HCT116 (cell line): ENCODE data around the gene FAM193A. TPM values are rescaled to one million over a fixed set of nuclear protein-coding genes. Genes with fewer than 3 reads are reported as not detected.

Experiments used
- ATAC-seq: fragments of 200-7000 bp; cut with Tn5 transposase; 2 replicates; pipeline ENCODE4 v1.9.1; 2020; ENCODE audit warnings: mild to moderate bottlenecking, moderate library complexity
- BruUV-seq: library from RNA; stranded (reverse); fragments of 400-500 nt; replicated peaks from 2 replicates; lab custom pipeline; 2021; lab: Mats Ljungman, UMichigan
- CTCF ChIA-PET: fragments of 300-600 bp; sonication (Branson Sonifier 250); formaldehyde crosslinking; loops from one replicate; lab custom pipeline; 2021; ENCODE audit warnings: antibody characterized with exemption; lab: Charles Lee
- POLR2A ChIA-PET: fragments of 300-600, 350-600 bp; sonication (Branson Sonifier 250); formaldehyde crosslinking; loops from one replicate; lab custom pipeline; 2021; ENCODE audit warnings: antibody characterized with exemption; lab: Charles Lee
- RAD21 ChIA-PET, 2 experiments: fragments of 300-600 bp; sonication (Branson Sonifier 250); formaldehyde crosslinking; loops; one replicate each; lab custom pipeline; 2023; ENCODE audit warnings: low total read pairs in 2 of 2; ENCODE audit not compliant: uncharacterized antibody in 2 of 2, unreplicated experiment in 2 of 2, low non-redundant PET in 1 of 2; lab: Charles Lee
- DNase-seq: peaks from one replicate; pipeline ENCODE4 v3.0.0-alpha.2; 2010; ENCODE audit warnings: low read depth, low spot score
- H2AFZ ChIP-seq: fragments of 200-600 bp; shearing (Covaris generic), sonication (generic); 2 replicates; pipeline ENCODE4 v1.6.1; 2017; ENCODE audit warnings: low read depth, mixed run types, mixed read lengths, antibody characterized with exemption, low read length; ENCODE audit not compliant: poor library complexity, severe bottlenecking
- H3K27ac ChIP-seq: 2 replicates; pipeline ENCODE4 v1.5.1; 2012; ENCODE audit warnings: low read depth, low read length
- H3K27me3 ChIP-seq: fragments of 200-600 bp; sonication (generic); 2 replicates; pipeline ENCODE4 v1.6.1; 2016; ENCODE audit warnings: mixed run types, low read length, mixed read lengths; ENCODE audit not compliant: insufficient read depth
- H3K36me3 ChIP-seq, 2 experiments: fragments of 200-500 bp in 1 of 2; fragments of 200-600 bp in 1 of 2; sonication (Bioruptor generic) in 1 of 2; sonication (generic) in 1 of 2; 2 replicates each; pipeline versions ENCODE4 v1.5.1 to v1.6.1; 2014 to 2016; ENCODE audit warnings: low read length in 2 of 2, inconsistent platforms in 1 of 2, mixed read lengths in 1 of 2, mixed run types in 1 of 2; ENCODE audit not compliant: insufficient read depth in 2 of 2, control insufficient read depth in 1 of 2
- H3K4me1 ChIP-seq, 2 experiments: fragments of 200-600 bp in 1 of 2; sonication (generic) in 1 of 2; 2 replicates each; pipeline versions ENCODE4 v1.5.1 to v1.6.1; 2012 to 2017; ENCODE audit warnings: low read length in 2 of 2, inconsistent platforms in 1 of 2, mild to moderate bottlenecking in 1 of 2, mixed read lengths in 1 of 2, mixed run types in 1 of 2, moderate library complexity in 1 of 2; ENCODE audit not compliant: insufficient read depth in 2 of 2, control insufficient read depth in 1 of 2
- H3K4me2 ChIP-seq: fragments of 200-600 bp; sonication (generic); 2 replicates; pipeline ENCODE4 v1.6.1; 2017; ENCODE audit warnings: mixed run types, low read length, mixed read lengths
- H3K4me3 ChIP-seq, 2 experiments: fragments of 200-600 bp in 1 of 2; sonication (generic) in 1 of 2; replicated peaks in 1 of 2; 2 replicates each; pipeline ENCODE4 v1.5.1; 2011 to 2016; ENCODE audit warnings: low read length in 2 of 2, control low read depth in 1 of 2, low read depth in 1 of 2, mild to moderate bottlenecking in 1 of 2, mixed read lengths in 1 of 2, mixed run types in 1 of 2
- H3K79me2 ChIP-seq: fragments of 200-600 bp; sonication (generic); 2 replicates; pipeline ENCODE4 v1.6.1; 2017; ENCODE audit warnings: mild to moderate bottlenecking, mixed run types, low read length, moderate library complexity, mixed read lengths; ENCODE audit not compliant: insufficient read depth
- H3K9ac ChIP-seq: fragments of 200-600 bp; sonication (generic); 2 replicates; pipeline ENCODE4 v1.6.1; 2016; ENCODE audit warnings: low read length, mixed read lengths
- H3K9me2 ChIP-seq: fragments of 200-600 bp; sonication (generic), shearing (Covaris generic); 2 replicates; pipeline ENCODE4 v1.6.1; 2017; ENCODE audit warnings: mixed run types, mild to moderate bottlenecking, moderate library complexity; ENCODE audit not compliant: insufficient read depth
- H3K9me3 ChIP-seq, 2 experiments: fragments of 200-500 bp in 1 of 2; fragments of 200-600 bp in 1 of 2; sonication (Bioruptor generic) in 1 of 2; sonication (generic) in 1 of 2; 2 replicates each; pipeline ENCODE4 v1.6.1; 2014 to 2017; ENCODE audit warnings: low read length in 2 of 2, mixed read lengths in 2 of 2, inconsistent platforms in 1 of 2, low read depth in 1 of 2, mild to moderate bottlenecking in 1 of 2, mixed run types in 1 of 2, moderate library complexity in 1 of 2; ENCODE audit not compliant: control insufficient read depth in 1 of 2, insufficient read depth in 1 of 2
- H4K20me1 ChIP-seq: fragments of 200-600 bp; sonication (generic), shearing (Covaris generic); 2 replicates; pipeline ENCODE4 v1.6.1; 2017; ENCODE audit warnings: mixed run types, mild to moderate bottlenecking, moderate library complexity; ENCODE audit not compliant: insufficient read depth
- EGR1 ChIP-seq: IDR thresholded peaks from 2 replicates; pipeline ENCODE4 v1.6.1; 2012; ENCODE audit warnings: low read depth
- ELF1 ChIP-seq: IDR thresholded peaks from 2 replicates; pipeline ENCODE4 v1.6.1; 2012; ENCODE audit warnings: low read depth, borderline replicate concordance
- EZH2 ChIP-seq: fragments of 200-600 bp; sonication (generic); IDR thresholded peaks from 2 replicates; pipeline ENCODE4 v1.6.1; 2017; ENCODE audit warnings: antibody characterized with exemption, mixed run types
- FOSL1 ChIP-seq: IDR thresholded peaks from 2 replicates; pipeline ENCODE4 v1.6.1; 2012; ENCODE audit warnings: low read depth
- JUND ChIP-seq: IDR thresholded peaks from 2 replicates; pipeline ENCODE4 v1.6.1; 2012
- POLR2A ChIP-seq: IDR thresholded peaks from 2 replicates; pipeline ENCODE4 v1.7.0; 2011; ENCODE audit warnings: borderline replicate concordance; ENCODE audit not compliant: insufficient read depth, insufficient read length; ENCODE audit errors: extremely low read depth
- POLR2AphosphoS5 ChIP-seq: IDR thresholded peaks from 2 replicates; pipeline ENCODE4 v1.6.1; 2011; ENCODE audit warnings: mild to moderate bottlenecking, low read depth, low read length, moderate library complexity
- SIN3A ChIP-seq: IDR thresholded peaks from 2 replicates; pipeline ENCODE4 v1.6.1; 2012; ENCODE audit warnings: low read depth
- SP1 ChIP-seq: IDR thresholded peaks from 2 replicates; pipeline ENCODE4 v1.6.1; 2012; ENCODE audit warnings: low read depth
- SRF ChIP-seq: IDR thresholded peaks from 2 replicates; pipeline ENCODE4 v1.6.1; 2012; ENCODE audit warnings: low read depth
- TCF7L2 ChIP-seq: IDR thresholded peaks from 2 replicates; pipeline ENCODE4 v1.7.0; 2011; ENCODE audit warnings: borderline replicate concordance, inconsistent platforms; ENCODE audit not compliant: insufficient read depth, insufficient read length; ENCODE audit errors: extremely low read depth
- YY1 ChIP-seq: IDR thresholded peaks from 2 replicates; pipeline ENCODE4 v1.6.1; 2011; ENCODE audit warnings: low read length, low read depth, moderate library complexity, mild to moderate bottlenecking; ENCODE audit not compliant: insufficient replicate concordance; ENCODE audit errors: extremely low read depth
- ZFX ChIP-seq: fragments of 450-650 bp; IDR thresholded peaks from 2 replicates; pipeline ENCODE4 v1.6.1; 2017
- ZNF274 ChIP-seq: fragments of 200-500 bp; sonication (Bioruptor generic); IDR thresholded peaks from 2 replicates; pipeline ENCODE4 v1.6.1; 2014; ENCODE audit warnings: mild to moderate bottlenecking, low read depth, low read length, inconsistent platforms
- intact Hi-C: fragments of 100-400 bp; cut with micrococcal nuclease; formaldehyde crosslinking; loops from 2 replicates; pipeline ENCODE4 v1.10.0; 2022
- total RNA-seq: library from RNA; stranded (reverse); gene quantifications from one replicate; pipeline ENCODE4 v1.2.1, GENCODE V29; 2021; ENCODE audit not compliant: unreplicated experiment
- TF ChIP-seq, protein P1 (sequence below): IDR thresholded peaks from 2 replicates; pipeline ENCODE4 v1.6.1; 2012
- TF ChIP-seq, protein P2 (sequence below), 3 experiments: fragments of 200-600 bp in 1 of 3; sonication (generic) in 1 of 3; IDR thresholded peaks in 2 of 3; conservative IDR thresholded peaks in 1 of 3; 2 replicates each; pipeline ENCODE4 v1.5.1; 2012 to 2017; ENCODE audit warnings: low read depth in 2 of 3, low read length in 2 of 3, antibody characterized with exemption in 1 of 3, borderline replicate concordance in 1 of 3, control low read depth in 1 of 3, mild to moderate bottlenecking in 1 of 3, mixed read lengths in 1 of 3, mixed run types in 1 of 3, moderate library complexity in 1 of 3; ENCODE audit not compliant: insufficient read depth in 1 of 3
- TF ChIP-seq, protein P3 (sequence below): IDR thresholded peaks from 2 replicates; pipeline ENCODE4 v1.6.1; 2012; ENCODE audit warnings: low read depth

Gene FAM193A
- total RNA-seq, 1 experiment from 2014 or later = 15.7 TPM

DNA sequence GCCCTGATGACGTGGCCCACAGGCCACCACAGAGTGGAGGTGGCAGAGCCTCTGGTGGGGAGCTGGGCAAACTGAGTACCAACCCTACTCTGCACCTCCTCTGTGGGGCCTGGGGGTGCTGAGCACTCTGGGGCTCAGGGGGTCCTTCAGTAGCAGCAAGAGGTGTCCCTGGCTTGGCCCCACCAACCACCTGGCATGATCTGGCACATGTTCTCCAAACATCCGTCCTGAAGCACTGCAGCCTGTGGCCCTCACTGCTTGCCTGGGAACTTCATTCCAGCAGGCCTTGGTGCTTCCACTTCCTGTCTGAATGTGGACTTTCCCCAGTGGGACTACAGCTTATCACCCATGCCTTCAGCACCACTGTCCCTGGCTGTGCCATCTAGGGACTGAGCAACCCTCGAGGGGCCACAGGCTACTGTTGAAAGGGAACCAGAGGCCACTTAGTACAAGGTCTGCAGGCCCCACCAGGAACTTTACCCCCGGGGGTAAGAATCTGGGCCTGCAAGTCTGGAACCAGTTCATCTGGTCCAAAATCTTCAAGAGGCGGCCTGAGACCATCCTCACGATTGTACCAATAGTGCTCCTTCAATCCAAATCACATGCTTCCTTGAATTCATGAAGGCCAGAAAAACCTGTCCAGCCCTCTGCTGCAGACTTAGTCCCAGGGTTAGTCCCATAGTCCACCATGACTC is 206.5 kb downstream of the FAM193A start (continued):
- TF ChIP-seq, protein P1, sequence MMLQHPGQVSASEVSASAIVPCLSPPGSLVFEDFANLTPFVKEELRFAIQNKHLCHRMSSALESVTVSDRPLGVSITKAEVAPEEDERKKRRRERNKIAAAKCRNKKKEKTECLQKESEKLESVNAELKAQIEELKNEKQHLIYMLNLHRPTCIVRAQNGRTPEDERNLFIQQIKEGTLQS = no peak
- TF ChIP-seq FOSL1 = no peak

DNA sequence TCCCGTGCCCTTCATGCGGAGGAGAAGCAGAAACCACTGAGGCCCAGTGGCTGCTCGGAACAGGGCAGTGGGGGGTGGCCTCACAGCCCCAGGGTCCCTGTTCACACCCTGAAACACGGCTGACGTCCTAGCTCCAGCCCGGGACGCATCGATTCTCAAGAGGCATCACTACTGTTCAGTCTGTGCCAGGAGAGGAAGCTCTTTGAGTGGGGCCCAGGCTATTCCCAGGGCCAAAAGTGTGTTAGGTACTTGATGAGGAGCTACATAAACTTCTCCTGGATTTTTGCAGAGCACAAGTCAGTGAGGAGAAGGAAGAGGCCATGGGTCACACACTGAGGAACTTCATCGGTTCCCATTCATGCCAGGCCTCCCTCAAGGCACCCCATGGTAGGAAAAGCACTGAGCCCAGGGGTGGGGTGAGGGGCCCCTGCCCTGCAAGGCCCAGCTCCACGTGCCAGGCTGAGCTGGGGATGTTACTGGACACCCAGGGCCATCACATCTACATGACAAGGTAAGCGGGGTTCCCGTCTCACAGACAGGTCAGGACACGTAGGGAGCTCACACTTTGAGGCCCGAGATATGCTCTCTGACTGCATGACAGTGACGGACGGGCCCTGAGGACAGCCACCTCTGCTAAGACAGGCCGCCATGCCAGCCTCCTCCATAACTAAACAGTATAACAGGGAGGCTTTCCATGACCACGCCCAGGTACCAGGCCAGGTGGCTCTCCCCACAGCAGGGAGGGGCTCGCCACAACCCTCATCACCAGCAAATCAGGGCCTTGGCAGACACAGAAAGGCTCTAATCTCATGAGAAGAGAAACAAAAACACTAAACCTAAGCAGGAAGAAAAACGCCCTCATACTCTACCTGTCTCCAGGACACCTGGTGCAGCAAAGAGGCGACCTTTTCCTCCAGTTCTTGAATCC is 207.3 kb downstream of the FAM193A start:
- BruUV-seq = no TSS peak
- TF ChIP-seq YY1 (no peak), SIN3A (no peak), ZNF274 (no peak), JUND (no peak), EGR1 (no peak), ELF1 (no peak), POLR2AphosphoS5 (no peak), TCF7L2 (no peak), EZH2 (no peak), FOSL1 (no peak), SP1 (no peak), ZFX (no peak), SRF (no peak), POLR2A (no peak)
- TF ChIP-seq, protein P1 = no peak
- TF ChIP-seq, protein P2, sequence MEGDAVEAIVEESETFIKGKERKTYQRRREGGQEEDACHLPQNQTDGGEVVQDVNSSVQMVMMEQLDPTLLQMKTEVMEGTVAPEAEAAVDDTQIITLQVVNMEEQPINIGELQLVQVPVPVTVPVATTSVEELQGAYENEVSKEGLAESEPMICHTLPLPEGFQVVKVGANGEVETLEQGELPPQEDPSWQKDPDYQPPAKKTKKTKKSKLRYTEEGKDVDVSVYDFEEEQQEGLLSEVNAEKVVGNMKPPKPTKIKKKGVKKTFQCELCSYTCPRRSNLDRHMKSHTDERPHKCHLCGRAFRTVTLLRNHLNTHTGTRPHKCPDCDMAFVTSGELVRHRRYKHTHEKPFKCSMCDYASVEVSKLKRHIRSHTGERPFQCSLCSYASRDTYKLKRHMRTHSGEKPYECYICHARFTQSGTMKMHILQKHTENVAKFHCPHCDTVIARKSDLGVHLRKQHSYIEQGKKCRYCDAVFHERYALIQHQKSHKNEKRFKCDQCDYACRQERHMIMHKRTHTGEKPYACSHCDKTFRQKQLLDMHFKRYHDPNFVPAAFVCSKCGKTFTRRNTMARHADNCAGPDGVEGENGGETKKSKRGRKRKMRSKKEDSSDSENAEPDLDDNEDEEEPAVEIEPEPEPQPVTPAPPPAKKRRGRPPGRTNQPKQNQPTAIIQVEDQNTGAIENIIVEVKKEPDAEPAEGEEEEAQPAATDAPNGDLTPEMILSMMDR (IDR thresholded peaks at IDR 0.05 in 2 of 3, conservative IDR thresholded peaks at IDR 0.05 in 1 of 3; ENCODE audit: borderline replicate concordance in 1 of 3, insufficient read depth in 1 of 3, low read depth in 2 of 3, low read length in 2 of 3) = no peak
- TF ChIP-seq, protein P3, sequence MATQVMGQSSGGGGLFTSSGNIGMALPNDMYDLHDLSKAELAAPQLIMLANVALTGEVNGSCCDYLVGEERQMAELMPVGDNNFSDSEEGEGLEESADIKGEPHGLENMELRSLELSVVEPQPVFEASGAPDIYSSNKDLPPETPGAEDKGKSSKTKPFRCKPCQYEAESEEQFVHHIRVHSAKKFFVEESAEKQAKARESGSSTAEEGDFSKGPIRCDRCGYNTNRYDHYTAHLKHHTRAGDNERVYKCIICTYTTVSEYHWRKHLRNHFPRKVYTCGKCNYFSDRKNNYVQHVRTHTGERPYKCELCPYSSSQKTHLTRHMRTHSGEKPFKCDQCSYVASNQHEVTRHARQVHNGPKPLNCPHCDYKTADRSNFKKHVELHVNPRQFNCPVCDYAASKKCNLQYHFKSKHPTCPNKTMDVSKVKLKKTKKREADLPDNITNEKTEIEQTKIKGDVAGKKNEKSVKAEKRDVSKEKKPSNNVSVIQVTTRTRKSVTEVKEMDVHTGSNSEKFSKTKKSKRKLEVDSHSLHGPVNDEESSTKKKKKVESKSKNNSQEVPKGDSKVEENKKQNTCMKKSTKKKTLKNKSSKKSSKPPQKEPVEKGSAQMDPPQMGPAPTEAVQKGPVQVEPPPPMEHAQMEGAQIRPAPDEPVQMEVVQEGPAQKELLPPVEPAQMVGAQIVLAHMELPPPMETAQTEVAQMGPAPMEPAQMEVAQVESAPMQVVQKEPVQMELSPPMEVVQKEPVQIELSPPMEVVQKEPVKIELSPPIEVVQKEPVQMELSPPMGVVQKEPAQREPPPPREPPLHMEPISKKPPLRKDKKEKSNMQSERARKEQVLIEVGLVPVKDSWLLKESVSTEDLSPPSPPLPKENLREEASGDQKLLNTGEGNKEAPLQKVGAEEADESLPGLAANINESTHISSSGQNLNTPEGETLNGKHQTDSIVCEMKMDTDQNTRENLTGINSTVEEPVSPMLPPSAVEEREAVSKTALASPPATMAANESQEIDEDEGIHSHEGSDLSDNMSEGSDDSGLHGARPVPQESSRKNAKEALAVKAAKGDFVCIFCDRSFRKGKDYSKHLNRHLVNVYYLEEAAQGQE = no peak
- intact Hi-C loops = no loop called here
- POLR2A ChIA-PET = no interaction called here
- no peaks in the 10 kb centered on the region for H3K9me3 ChIP-seq
- CTCF ChIA-PET = no interaction called here
- H3K27ac ChIP-seq = no peak overlapping the region
- RAD21 ChIA-PET = no interaction called here
- no peak for ATAC-seq
- H2AFZ ChIP-seq = no peak overlapping the region
- H4K20me1 ChIP-seq = no peaks in the 10 kb centered on the region
- no peak overlapping the region for H3K4me2 ChIP-seq
- DNase-seq = no peak
- no peaks in the 10 kb centered on the region for H3K27me3 ChIP-seq
- H3K4me3 ChIP-seq = no peak overlapping the region
- H3K9me2 ChIP-seq = no peaks in the 10 kb centered on the region
- H3K36me3 ChIP-seq = peaks cover 26 to 35% of the 10 kb centered on the region in 2 experiments
- H3K9ac ChIP-seq = no peak overlapping the region
- no peaks in the 10 kb centered on the region for H3K4me1 ChIP-seq
- peaks cover 1% of the 10 kb centered on the region; the same call in 1 of the 2 replicates for H3K79me2 ChIP-seq
